Stomach (tissue), 4 donors: Measurements from ENCODE around the gene PLEKHM2.

Experiments used
- POLR2A ChIP-seq, 4 donors: fragments of 450-650 bp; IDR thresholded peaks; one replicate each; pipeline ENCODE4 v1.6.1; 2016; ENCODE audit warnings: antibody characterized with exemption in 4 of 4, control low read depth in 2 of 4, mild to moderate bottlenecking in 1 of 4, moderate library complexity in 1 of 4
- TF ChIP-seq, protein P1 (sequence below), 7 experiments: fragments of 450-650 bp in 4 of 7; fragments of 200-600 bp in 3 of 7; sonication (generic) in 3 of 7; IDR thresholded peaks; one replicate each; pipeline ENCODE4 v1.5.1; 2016 to 2019; ENCODE audit warnings: antibody characterized with exemption in 7 of 7, control low read depth in 2 of 7, mild to moderate bottlenecking in 1 of 7

DNA sequence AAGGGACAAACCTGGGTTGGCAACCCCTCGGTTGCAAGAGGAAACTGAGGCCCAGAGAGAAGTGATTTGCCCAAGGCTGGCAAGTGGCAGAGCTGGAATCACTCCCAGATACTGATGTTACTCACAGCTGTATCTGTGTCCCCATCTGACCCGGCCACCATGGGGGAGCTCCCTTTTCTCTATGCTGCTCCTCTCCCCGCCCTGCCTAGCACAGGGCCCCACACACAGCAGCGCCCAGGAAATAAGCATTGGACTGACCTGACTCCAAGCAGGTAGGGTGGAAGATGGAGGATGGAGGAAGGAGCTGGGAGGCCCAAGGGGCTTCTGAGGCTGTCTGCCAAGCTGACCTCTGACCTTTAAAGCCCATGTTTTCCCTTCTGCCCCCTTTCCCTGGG is 71.5 kb downstream of the PLEKHM2 start:
- no peak for TF ChIP-seq POLR2A (IDR thresholded peaks at IDR 0.05)
- TF ChIP-seq, protein P1, sequence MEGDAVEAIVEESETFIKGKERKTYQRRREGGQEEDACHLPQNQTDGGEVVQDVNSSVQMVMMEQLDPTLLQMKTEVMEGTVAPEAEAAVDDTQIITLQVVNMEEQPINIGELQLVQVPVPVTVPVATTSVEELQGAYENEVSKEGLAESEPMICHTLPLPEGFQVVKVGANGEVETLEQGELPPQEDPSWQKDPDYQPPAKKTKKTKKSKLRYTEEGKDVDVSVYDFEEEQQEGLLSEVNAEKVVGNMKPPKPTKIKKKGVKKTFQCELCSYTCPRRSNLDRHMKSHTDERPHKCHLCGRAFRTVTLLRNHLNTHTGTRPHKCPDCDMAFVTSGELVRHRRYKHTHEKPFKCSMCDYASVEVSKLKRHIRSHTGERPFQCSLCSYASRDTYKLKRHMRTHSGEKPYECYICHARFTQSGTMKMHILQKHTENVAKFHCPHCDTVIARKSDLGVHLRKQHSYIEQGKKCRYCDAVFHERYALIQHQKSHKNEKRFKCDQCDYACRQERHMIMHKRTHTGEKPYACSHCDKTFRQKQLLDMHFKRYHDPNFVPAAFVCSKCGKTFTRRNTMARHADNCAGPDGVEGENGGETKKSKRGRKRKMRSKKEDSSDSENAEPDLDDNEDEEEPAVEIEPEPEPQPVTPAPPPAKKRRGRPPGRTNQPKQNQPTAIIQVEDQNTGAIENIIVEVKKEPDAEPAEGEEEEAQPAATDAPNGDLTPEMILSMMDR (IDR thresholded peaks at IDR 0.05): no peak
